ENCODE results near the gene SERPINB6.

SERPINB6 gene

DNA sequence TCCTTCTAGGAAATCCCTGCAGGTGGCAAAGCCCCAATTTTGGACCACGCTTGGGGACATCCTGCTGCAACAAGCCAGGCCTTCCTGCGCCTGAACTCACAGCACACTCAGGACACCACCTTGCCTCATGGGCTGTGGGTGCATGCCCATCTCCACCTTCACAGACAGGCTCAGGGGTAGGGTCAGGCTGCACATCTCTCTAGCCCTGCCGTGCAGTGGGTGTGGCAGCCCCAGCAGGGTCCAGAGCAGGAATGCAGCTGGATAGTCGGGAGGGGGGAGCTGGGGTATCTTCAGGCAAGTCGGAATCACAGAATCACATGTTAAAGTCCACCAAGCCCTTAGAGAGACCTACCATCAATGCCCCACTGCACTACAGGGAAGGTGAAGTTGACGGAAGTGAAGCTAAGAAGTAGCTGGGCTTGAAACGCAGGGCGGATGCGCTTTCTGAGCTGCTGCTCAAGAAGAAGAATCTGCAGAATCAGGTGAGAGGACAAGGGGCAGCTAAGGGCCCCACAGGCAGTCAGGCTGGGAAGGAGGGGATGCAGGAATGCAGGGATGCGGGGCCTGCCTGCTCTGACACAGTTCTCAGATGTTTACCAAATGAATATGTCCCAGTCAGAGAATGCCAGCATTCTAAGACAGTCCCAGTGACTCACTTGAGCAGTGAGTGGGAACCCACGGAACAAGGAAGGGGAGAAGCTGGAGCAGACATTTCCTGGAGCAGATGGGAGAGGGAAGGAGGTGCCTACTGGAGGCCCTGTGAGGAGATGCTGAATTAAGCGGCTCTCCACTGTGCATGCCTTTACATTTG lies 11.3 kb downstream of the SERPINB6 start:
- TF ChIP-seq, protein P1, sequence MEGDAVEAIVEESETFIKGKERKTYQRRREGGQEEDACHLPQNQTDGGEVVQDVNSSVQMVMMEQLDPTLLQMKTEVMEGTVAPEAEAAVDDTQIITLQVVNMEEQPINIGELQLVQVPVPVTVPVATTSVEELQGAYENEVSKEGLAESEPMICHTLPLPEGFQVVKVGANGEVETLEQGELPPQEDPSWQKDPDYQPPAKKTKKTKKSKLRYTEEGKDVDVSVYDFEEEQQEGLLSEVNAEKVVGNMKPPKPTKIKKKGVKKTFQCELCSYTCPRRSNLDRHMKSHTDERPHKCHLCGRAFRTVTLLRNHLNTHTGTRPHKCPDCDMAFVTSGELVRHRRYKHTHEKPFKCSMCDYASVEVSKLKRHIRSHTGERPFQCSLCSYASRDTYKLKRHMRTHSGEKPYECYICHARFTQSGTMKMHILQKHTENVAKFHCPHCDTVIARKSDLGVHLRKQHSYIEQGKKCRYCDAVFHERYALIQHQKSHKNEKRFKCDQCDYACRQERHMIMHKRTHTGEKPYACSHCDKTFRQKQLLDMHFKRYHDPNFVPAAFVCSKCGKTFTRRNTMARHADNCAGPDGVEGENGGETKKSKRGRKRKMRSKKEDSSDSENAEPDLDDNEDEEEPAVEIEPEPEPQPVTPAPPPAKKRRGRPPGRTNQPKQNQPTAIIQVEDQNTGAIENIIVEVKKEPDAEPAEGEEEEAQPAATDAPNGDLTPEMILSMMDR (IDR thresholded peaks at IDR 0.05; ENCODE audit: low read depth, low read length) = no peak
- no peak overlapping the region; the same call in 1 of the 2 replicates for H3K4me3 ChIP-seq (ENCODE audit: low read depth, low read length)

DNA sequence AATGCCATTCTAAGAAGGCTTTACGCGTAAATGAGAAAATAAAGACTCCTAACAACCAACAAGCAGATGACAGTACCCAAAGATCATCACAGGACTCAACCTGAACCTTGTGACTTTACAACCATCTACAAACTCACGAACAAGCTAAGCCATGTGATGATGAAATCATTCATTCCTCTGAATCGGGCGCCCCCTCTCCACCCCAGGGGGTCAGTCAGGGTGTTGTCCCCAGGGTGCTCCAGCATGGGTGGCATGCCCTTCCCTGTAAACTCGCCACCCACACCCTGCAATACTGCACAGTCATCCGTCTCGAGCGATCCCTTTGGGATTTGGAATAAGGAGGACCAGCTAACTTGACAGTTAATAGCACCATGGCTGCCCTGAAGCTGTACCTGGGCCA lies 12.6 kb downstream of the SERPINB6 start:
- TF ChIP-seq, protein P1 (IDR thresholded peaks at IDR 0.05; ENCODE audit: low read depth, low read length) = no peak
- H3K4me3 ChIP-seq (ENCODE audit: low read depth, low read length) = no peak overlapping the region

DNA sequence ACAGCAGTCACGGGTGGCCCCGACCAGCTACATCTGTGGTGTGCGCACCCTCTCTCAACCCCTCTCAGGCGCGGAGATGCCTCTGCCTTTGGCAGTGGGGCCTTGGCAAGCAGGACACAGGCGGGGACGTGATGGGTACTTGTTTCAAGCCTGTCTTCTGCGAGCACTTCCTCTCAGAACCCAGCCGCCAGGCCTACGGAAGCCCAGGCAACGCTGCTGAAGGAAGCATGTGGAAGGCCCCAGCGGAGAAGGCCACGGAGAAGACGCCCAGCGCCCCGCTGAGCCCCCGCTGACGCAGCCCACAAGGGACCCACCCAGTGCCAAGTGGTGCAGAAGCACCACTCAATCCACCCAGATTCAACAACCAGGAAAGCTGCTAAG lies 13.0 kb downstream of the SERPINB6 start:
- no peak overlapping the region for H3K4me3 ChIP-seq (ENCODE audit: low read depth, low read length)
- TF ChIP-seq, protein P1 (IDR thresholded peaks at IDR 0.05; ENCODE audit: low read depth, low read length) = no peak

DNA sequence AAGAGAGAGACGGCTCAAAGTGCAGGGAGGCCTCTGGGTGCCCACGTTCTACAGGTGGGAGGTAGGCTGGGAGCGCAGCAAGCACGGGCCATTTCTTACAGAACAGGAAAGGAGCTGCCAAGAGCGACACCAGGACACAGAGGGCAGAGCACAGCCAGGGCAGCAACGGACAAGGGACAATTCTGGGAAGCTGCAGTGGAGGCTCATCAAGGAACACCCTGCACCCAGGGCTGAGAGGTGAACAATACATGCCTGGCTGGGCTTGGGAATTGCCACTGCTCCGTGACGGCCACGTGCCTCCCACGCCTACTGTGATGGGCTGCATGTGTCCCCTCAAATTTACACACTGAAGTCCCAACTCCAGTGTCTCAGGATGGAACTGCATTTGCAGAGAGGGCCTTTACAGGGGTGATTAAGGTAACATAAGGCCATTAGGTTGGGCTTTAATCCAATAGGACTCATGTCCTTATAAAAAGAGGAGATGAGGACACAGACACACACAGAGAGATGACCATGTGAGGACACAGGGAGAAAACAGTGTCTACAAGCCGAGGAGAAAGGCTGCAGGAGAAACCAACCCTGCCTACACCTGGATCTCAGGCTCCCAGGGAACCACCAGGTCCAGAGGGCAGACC lies 13.6 kb downstream of the SERPINB6 start:
- TF ChIP-seq, protein P1 (IDR thresholded peaks at IDR 0.05; ENCODE audit: low read depth, low read length) = no peak
- no peak overlapping the region for H3K4me3 ChIP-seq (ENCODE audit: low read depth, low read length)

DNA sequence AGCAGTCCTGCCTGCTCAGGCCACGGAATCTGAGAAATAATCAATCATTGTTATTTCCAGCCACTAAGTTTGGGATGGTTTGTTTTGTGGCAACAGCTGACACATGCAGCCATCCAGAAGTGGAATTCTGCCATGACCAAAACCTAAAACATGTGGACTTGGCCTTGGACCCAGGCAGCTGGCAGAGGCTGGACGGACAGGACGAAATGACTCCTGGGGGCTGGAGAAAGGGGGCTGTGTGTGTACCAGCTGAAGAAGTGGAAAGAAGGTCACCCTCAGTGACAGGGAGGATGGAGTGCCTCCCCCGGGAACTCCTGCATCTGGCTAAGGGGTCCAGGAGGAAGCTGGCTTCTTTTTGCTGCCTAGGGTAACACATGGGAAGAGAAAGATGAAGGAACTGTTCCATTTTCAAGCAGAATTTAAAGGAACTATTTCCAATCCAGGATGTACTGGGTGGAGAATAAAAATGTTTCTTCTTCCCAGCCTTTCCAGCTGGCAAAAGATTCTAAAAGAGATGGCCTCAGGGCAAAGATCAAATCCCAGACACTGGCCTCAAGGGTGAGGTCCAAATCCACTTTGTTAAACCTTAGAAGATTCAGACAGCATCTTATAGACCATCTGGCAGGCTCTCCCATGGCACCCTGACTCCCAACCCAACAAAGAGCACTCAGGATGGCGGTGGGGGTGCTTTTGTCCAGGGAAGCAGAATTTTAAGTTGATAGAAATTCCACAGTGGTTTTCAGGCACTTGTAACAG lies 14.3 kb downstream of the SERPINB6 start:
- H3K4me3 ChIP-seq (ENCODE audit: low read depth, low read length) = no peak overlapping the region
- TF ChIP-seq, protein P1 (IDR thresholded peaks at IDR 0.05; ENCODE audit: low read depth, low read length) = no peak

DNA sequence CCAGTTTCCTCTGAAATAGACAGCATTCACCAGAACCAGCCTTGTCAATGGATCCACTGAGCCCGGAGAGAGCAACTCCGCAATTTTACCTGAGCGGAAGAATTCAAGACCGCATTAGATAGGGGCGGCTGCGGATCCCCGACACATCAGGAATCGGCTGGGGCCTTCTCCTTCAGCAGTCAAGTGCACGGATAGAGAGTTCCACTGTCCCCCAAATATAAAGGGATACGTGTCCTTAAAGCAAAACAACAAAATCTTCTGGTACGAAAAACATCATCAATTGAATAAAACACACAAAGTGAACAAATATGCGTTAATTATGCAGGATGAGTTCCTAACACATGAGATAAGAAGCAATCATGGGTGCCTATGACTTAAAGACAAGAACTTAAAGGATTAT lies 18.3 kb downstream of the SERPINB6 start:
- H3K4me3 ChIP-seq (ENCODE audit: low read depth, low read length) = no peak overlapping the region
- TF ChIP-seq, protein P1 (IDR thresholded peaks at IDR 0.05; ENCODE audit: low read depth, low read length) = no peak
